H9 (cell line): Measurements from ENCODE around the gene KIAA0513. TPM values are rescaled to one million over a fixed set of nuclear protein-coding genes. Genes with fewer than 3 reads are reported as not detected.
A peak's percentile ranks its signal among the peaks of the same experiment; 100 is the strongest.

Experiments used
- DNase-seq: peaks from one replicate; pipeline ENCODE4 v3.0.0-alpha.2; 2017
- H2AFZ ChIP-seq: one replicate; pipeline ENCODE4 v1.6.1; 2013; ENCODE audit warnings: mild to moderate bottlenecking, low read length, control low read depth, moderate library complexity
- H2AK5ac ChIP-seq: 2 replicates; pipeline ENCODE4 v1.6.1; 2013; ENCODE audit warnings: low read length, control low read depth, mixed read lengths; ENCODE audit not compliant: insufficient read length
- H2BK120ac ChIP-seq: one replicate; pipeline ENCODE4 v1.6.1; 2013; ENCODE audit warnings: low read depth, mild to moderate bottlenecking, low read length, control low read depth, inconsistent platforms; ENCODE audit not compliant: poor library complexity, severe bottlenecking
- H2BK12ac ChIP-seq: 2 replicates; pipeline ENCODE4 v1.6.1; 2013; ENCODE audit warnings: low read length, control low read depth, mixed read lengths, low read depth; ENCODE audit not compliant: insufficient read length
- H2BK15ac ChIP-seq: 2 replicates; pipeline ENCODE4 v1.6.1; 2013; ENCODE audit warnings: low read depth, low read length, control low read depth
- H2BK20ac ChIP-seq: one replicate; pipeline ENCODE4 v1.6.1; 2013; ENCODE audit warnings: low read depth, mild to moderate bottlenecking, low read length, control low read depth, inconsistent platforms; ENCODE audit not compliant: poor library complexity, severe bottlenecking
- H2BK5ac ChIP-seq: 2 replicates; pipeline ENCODE4 v1.6.1; 2013; ENCODE audit warnings: low read length, control low read depth, mixed read lengths; ENCODE audit not compliant: insufficient read length
- H3K14ac ChIP-seq: 2 replicates; pipeline ENCODE4 v1.6.1; 2013; ENCODE audit warnings: low read length, control low read depth; ENCODE audit not compliant: insufficient read depth
- H3K18ac ChIP-seq: 2 replicates; pipeline ENCODE4 v1.6.1; 2013; ENCODE audit warnings: low read depth, mild to moderate bottlenecking, mixed read lengths, low read length, control low read depth; ENCODE audit not compliant: insufficient read length
- H3K23ac ChIP-seq: 2 replicates; pipeline ENCODE4 v1.6.1; 2013; ENCODE audit warnings: low read length, control low read depth, mixed read lengths, low read depth; ENCODE audit not compliant: insufficient read length
- H3K23me2 ChIP-seq: 2 replicates; pipeline ENCODE4 v1.6.1; 2013; ENCODE audit warnings: low read depth, mild to moderate bottlenecking, mixed read lengths, low read length, control low read depth; ENCODE audit not compliant: insufficient read length, poor library complexity, severe bottlenecking
- H3K27ac ChIP-seq: 2 replicates; pipeline ENCODE4 v1.5.1; 2013; ENCODE audit warnings: low read length, control low read depth, mixed read lengths, low read depth; ENCODE audit not compliant: insufficient read length
- H3K27me3 ChIP-seq: 2 replicates; pipeline ENCODE4 v1.6.1; 2013; ENCODE audit warnings: low read length, control low read depth, inconsistent platforms; ENCODE audit not compliant: insufficient read depth
- H3K4ac ChIP-seq: 2 replicates; pipeline ENCODE4 v1.6.1; 2013; ENCODE audit warnings: low read depth, mild to moderate bottlenecking, control low read depth, inconsistent platforms, low read length, moderate library complexity
- H3K4me1 ChIP-seq: 2 replicates; pipeline ENCODE4 v1.6.1; 2013; ENCODE audit warnings: low read length, control low read depth, inconsistent platforms; ENCODE audit not compliant: insufficient read depth
- H3K4me2 ChIP-seq: 2 replicates; pipeline ENCODE4 v1.6.1; 2013; ENCODE audit warnings: low read length, control low read depth, mixed read lengths; ENCODE audit not compliant: insufficient read length, insufficient read depth
- H3K56ac ChIP-seq: 2 replicates; pipeline ENCODE4 v1.6.1; 2013; ENCODE audit warnings: low read depth, mild to moderate bottlenecking, mixed read lengths, low read length, control low read depth; ENCODE audit not compliant: insufficient read length
- H3K79me1 ChIP-seq: 2 replicates; pipeline ENCODE4 v1.6.1; 2013; ENCODE audit warnings: low read depth, mild to moderate bottlenecking, moderate library complexity, low read length, control low read depth, inconsistent platforms; ENCODE audit not compliant: insufficient read depth, poor library complexity, severe bottlenecking
- H3K79me2 ChIP-seq: 2 replicates; pipeline ENCODE4 v1.6.1; 2013; ENCODE audit warnings: low read length, control low read depth, inconsistent platforms; ENCODE audit not compliant: insufficient read depth
- H3K9ac ChIP-seq: 2 replicates; pipeline ENCODE4 v1.6.1; 2013; ENCODE audit warnings: low read length, control low read depth, mixed read lengths; ENCODE audit not compliant: insufficient read length; ENCODE audit errors: extremely low read depth
- H3K9me3 ChIP-seq: one replicate; pipeline ENCODE4 v1.6.1; 2013; ENCODE audit warnings: low read depth, low read length, inconsistent platforms; ENCODE audit not compliant: control insufficient read depth
- H3T11ph ChIP-seq: one replicate; pipeline ENCODE4 v1.6.1; 2013; ENCODE audit warnings: mild to moderate bottlenecking, low read length, control low read depth, inconsistent platforms
- H4K20me1 ChIP-seq: one replicate; pipeline ENCODE4 v1.6.1; 2013; ENCODE audit not compliant: control insufficient read depth, insufficient read length, insufficient read depth
- H4K5ac ChIP-seq: 2 replicates; pipeline ENCODE4 v1.6.1; 2013; ENCODE audit warnings: low read depth, mild to moderate bottlenecking, mixed read lengths, low read length, control low read depth; ENCODE audit not compliant: insufficient read length
- H4K8ac ChIP-seq: replicated peaks from 2 replicates; pipeline ENCODE4 v1.6.1; 2013; ENCODE audit warnings: low read length, control low read depth, mixed read lengths, low read depth; ENCODE audit not compliant: insufficient read length
- H4K91ac ChIP-seq: 2 replicates; pipeline ENCODE4 v1.6.1; 2013; ENCODE audit warnings: low read depth, mild to moderate bottlenecking, moderate library complexity, mixed read lengths, low read length, control low read depth; ENCODE audit not compliant: insufficient read length
- H3K27ac Mint-ChIP-seq, 3 experiments: 2 replicates in 2 of 3; 3 replicates in 1 of 3; pipeline ENCODE4 v1.8.0; 2020 to 2021; ENCODE audit warnings: mixed read lengths in 3 of 3, mild to moderate bottlenecking in 1 of 3, moderate library complexity in 1 of 3
- H3K27me3 Mint-ChIP-seq: 2 replicates; pipeline ENCODE4 v1.8.0; 2021; ENCODE audit warnings: low read depth, mild to moderate bottlenecking, moderate library complexity, mixed read lengths
- H3K36me3 Mint-ChIP-seq, 3 experiments: 2 replicates in 2 of 3; 3 replicates in 1 of 3; pipeline ENCODE4 v1.8.0; 2020 to 2021; ENCODE audit warnings: low read depth in 3 of 3, mixed read lengths in 3 of 3; ENCODE audit not compliant: insufficient read depth in 1 of 3
- H3K4me1 Mint-ChIP-seq, 2 experiments: 2 replicates each; pipeline ENCODE4 v1.8.0; 2020; ENCODE audit warnings: mixed read lengths in 2 of 2
- H3K4me3 Mint-ChIP-seq, 2 experiments: 2 replicates in 1 of 2; 3 replicates in 1 of 2; pipeline ENCODE4 v1.8.0; 2020 to 2021; ENCODE audit warnings: mild to moderate bottlenecking in 2 of 2, mixed read lengths in 2 of 2, moderate library complexity in 1 of 2
- H3K9me3 Mint-ChIP-seq, 2 experiments: 2 replicates in 1 of 2; 3 replicates in 1 of 2; pipeline ENCODE4 v1.8.0; 2020; ENCODE audit warnings: mild to moderate bottlenecking in 2 of 2, mixed read lengths in 2 of 2, moderate library complexity in 1 of 2
- WGBS: extraction: QIAGEN DNeasy Blood & Tissue Kit; methylation state at CpG from one replicate; pipeline ENCODE4 v1.1.7; 2013; ENCODE audit warnings: missing lambda C conversion rate, low lambda C conversion rate, mixed read lengths; ENCODE audit not compliant: insufficient read length; ENCODE audit errors: extremely low coverage; 5-methylcytosine and 5-hydroxymethylcytosine counted together
- total RNA-seq: library from RNA; stranded (reverse); gene quantifications from 2 replicates; pipeline ENCODE4 v1.2.1, GENCODE V29; 2021
- TF ChIP-seq, protein P1 (sequence below): fragments of 200-600 bp; sonication (generic); conservative IDR thresholded peaks from 3 replicates; pipeline ENCODE4 v1.8.0; 2021; ENCODE audit warnings: antibody characterized with exemption, mild to moderate bottlenecking

Gene KIAA0513
- total RNA-seq, 1 experiment from 2014 or later, result 4.7 TPM

DNA sequence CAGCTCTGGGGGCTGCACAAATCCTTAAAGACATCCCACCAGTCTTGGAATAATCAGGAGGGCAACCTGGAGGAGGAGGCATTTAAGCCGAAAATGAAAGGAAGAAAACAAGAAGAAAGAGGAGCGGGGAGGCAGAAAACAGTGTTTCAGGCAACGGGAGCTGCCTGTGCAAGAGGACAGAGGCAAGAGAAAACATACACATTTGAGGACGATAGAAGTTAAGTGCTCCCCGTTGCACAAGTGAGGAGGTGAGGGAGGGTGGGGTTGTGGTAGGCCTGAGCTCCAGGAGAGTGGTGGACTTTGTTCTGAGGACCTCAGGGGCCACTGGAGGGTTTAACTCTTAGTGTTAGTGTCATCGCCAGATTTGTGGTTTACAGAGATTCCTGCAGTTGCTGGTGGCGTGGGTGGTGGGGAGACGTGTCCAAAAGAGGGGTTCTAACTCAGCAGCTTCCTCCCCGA, 112.3 kb downstream of the KIAA0513 start:
- no peaks in the 10 kb centered on the region for H3K9me3 ChIP-seq
- no peak overlapping the region for H4K5ac ChIP-seq
- Mint-ChIP-seq H3K27ac (peak overlapping the region in 1 of 3 experiments; percentile 23; a peak in 2 of 7 replicates), H3K4me1 (peaks cover 8 to 21% of the 10 kb centered on the region in 2 experiments), H3K36me3 (no peaks in the 10 kb centered on the region), H3K9me3 (peaks cover 0 to 3% of the 10 kb centered on the region in 2 experiments; a peak in 2 of 5 replicates), H3K4me3 (no peak overlapping the region), H3K27me3 (peaks cover 21% of the 10 kb centered on the region)
- H3K23me2 ChIP-seq, result no peaks in the 10 kb centered on the region
- no peaks in the 10 kb centered on the region for H3K79me1 ChIP-seq
- no peak overlapping the region for H2BK15ac ChIP-seq
- TF ChIP-seq, protein P1, sequence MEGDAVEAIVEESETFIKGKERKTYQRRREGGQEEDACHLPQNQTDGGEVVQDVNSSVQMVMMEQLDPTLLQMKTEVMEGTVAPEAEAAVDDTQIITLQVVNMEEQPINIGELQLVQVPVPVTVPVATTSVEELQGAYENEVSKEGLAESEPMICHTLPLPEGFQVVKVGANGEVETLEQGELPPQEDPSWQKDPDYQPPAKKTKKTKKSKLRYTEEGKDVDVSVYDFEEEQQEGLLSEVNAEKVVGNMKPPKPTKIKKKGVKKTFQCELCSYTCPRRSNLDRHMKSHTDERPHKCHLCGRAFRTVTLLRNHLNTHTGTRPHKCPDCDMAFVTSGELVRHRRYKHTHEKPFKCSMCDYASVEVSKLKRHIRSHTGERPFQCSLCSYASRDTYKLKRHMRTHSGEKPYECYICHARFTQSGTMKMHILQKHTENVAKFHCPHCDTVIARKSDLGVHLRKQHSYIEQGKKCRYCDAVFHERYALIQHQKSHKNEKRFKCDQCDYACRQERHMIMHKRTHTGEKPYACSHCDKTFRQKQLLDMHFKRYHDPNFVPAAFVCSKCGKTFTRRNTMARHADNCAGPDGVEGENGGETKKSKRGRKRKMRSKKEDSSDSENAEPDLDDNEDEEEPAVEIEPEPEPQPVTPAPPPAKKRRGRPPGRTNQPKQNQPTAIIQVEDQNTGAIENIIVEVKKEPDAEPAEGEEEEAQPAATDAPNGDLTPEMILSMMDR, result no peak
- no peak overlapping the region for H4K8ac ChIP-seq
- H3K23ac ChIP-seq, result no peak overlapping the region
- no peak overlapping the region for H3K27ac ChIP-seq
- H2BK5ac ChIP-seq, result no peak overlapping the region
- no peaks in the 10 kb centered on the region for H3K27me3 ChIP-seq
- H2BK120ac ChIP-seq, result no peak overlapping the region
- H2BK12ac ChIP-seq, result no peak overlapping the region
- H3K4ac ChIP-seq, result no peak overlapping the region
- no peak overlapping the region for H3K14ac ChIP-seq
- H2BK20ac ChIP-seq, result no peak overlapping the region
- WGBS, result no CpG with 5 or more reads among the region's 9 CpGs
- H4K20me1 ChIP-seq, result no peaks in the 10 kb centered on the region
- H2AK5ac ChIP-seq, result no peak overlapping the region
- H3T11ph ChIP-seq, result no peak overlapping the region
- no peak overlapping the region for H4K91ac ChIP-seq
- no peak overlapping the region for H3K18ac ChIP-seq
- H3K4me2 ChIP-seq, result no peak overlapping the region
- no peak overlapping the region for H2AFZ ChIP-seq
- H3K56ac ChIP-seq, result no peak overlapping the region
- no peaks in the 10 kb centered on the region for H3K79me2 ChIP-seq
- no peak for DNase-seq
- no peak overlapping the region for H3K9ac ChIP-seq
- H3K4me1 ChIP-seq, result no peaks in the 10 kb centered on the region
